Left colon (tissue), 2 donors: ENCODE measurements around the gene ITCH. TPM values are rescaled to one million over a fixed set of nuclear protein-coding genes. Genes with fewer than 3 reads are reported as not detected.
"Not testable (repeated sequence)": the region's sequence is repeated elsewhere in the genome, so short reads cannot be mapped to it uniquely, and the experiment has no call there.

Source experiments
- ATAC-seq: fragments of 200-7000 bp; cut with Tn5 transposase; one replicate; pipeline ENCODE4 v1.9.1; 2020; ENCODE audit warnings: mild to moderate bottlenecking, moderate library complexity
- DNase-seq, 2 donors: peaks; one replicate each; pipeline ENCODE4 v3.0.0-alpha.2; 2020
- intact Hi-C, 2 donors: fragments of 100-400 bp; cut with DNase I in 1 of 2; cut with micrococcal nuclease in 1 of 2; formaldehyde crosslinking; loops; one replicate each; pipeline versions ENCODE4 v1.11.2 to v1.14.0; 2022; cut with DNase I, micrococcal nuclease
- total RNA-seq, 2 donors: library from RNA; stranded (reverse); fragmentation: NEBNext Ultra II Directional; extraction: Animal tissue kit (Norgen Biotek cat#: 25700); gene quantifications; one replicate each; pipeline ENCODE4 v1.2.1, GENCODE V29; 2021
- donor health status: DM: no; HTN: no; CAD: no.
- donor health status: DM: yes; HTN: yes; CAD: no.

The ITCH gene
- total RNA-seq, 2 donors from 2014 or later, result 69.6 to 78.3 TPM

GRCh38 chr20:34515484-34516246 is 152.6 kb downstream of the ITCH start:
- ATAC-seq (peak; percentile 74), DNase-seq (peak; percentile 75 to 79)
- intact Hi-C loops, result no loop called here

GRCh38 chr20:34516247-34517113 is 153.4 kb downstream of the ITCH start, which contains the start of gene DYNLRB1:
Gene DYNLRB1, plus strand, starts transcription at chr20:34516422. Its CDS starts 37 bp downstream, at chr20:34516459.
- ATAC-seq (peak; percentile 90), DNase-seq (peak; percentile 97 to 99)
- intact Hi-C loops, result no loop called here

- ATAC-seq (no peak), DNase-seq (no peak)
- intact Hi-C loops, result no loop called here
Observed at GRCh38 chr20:34517114-34517505, 154.0 kb downstream of the ITCH start.

- ATAC-seq, DNase-seq, intact Hi-C loops: not testable (repeated sequence)
Observed at GRCh38 chr20:34518863-34519262, 155.8 kb downstream of the ITCH start.

- DNase-seq, ATAC-seq, intact Hi-C loops: not testable (repeated sequence)
Observed at GRCh38 chr20:34519841-34520240, 156.8 kb downstream of the ITCH start.

- peak; percentile 60 to 69 for DNase-seq
- ATAC-seq, result peak; percentile 55
- intact Hi-C loops, result no loop called here
Observed at GRCh38 chr20:34522969-34523871, 160.1 kb downstream of the ITCH start.

GRCh38 chr20:34524426-34524825 is 161.4 kb downstream of the ITCH start:
- intact Hi-C loops, result no loop called here
- DNase-seq, result peak in 1 of 2 donors; percentile 12
- no peak for ATAC-seq

GRCh38 chr20:34525342-34525708 is 162.3 kb downstream of the ITCH start:
- intact Hi-C loops, result no loop called here
- no peak for DNase-seq
- no peak for ATAC-seq

GRCh38 chr20:34525709-34526416 is 162.8 kb downstream of the ITCH start:
- ATAC-seq, result peak; percentile 84
- peak; percentile 82 to 91 for DNase-seq
- intact Hi-C loops, result no loop called here

- intact Hi-C loops, result no loop called here
- ATAC-seq (no peak), DNase-seq (peak in 1 of 2 donors; percentile 14)
Observed at GRCh38 chr20:34526466-34526865, 163.4 kb downstream of the ITCH start.

- DNase-seq (peak in 1 of 2 donors; percentile 24), ATAC-seq (no peak)
- intact Hi-C loops, result no loop called here
Observed at GRCh38 chr20:34527016-34527415, 163.9 kb downstream of the ITCH start.

GRCh38 chr20:34528921-34529297 is 165.8 kb downstream of the ITCH start:
- intact Hi-C loops, result no loop called here
- DNase-seq (peak; percentile 24 to 49), ATAC-seq (no peak)

- ATAC-seq, result no peak
- peak in 1 of 2 donors; percentile 12 for DNase-seq
Observed at GRCh38 chr20:34529742-34530141, 166.7 kb downstream of the ITCH start.

GRCh38 chr20:34530342-34530741 is 167.3 kb downstream of the ITCH start:
- ATAC-seq, result no peak
- intact Hi-C loops, result no loop called here
- peak in 1 of 2 donors; percentile 21 for DNase-seq

More at GRCh38 chr20:34529742-34530141, 166.7 kb downstream of the ITCH start:
- intact Hi-C loops, result no loop called here

- DNase-seq (peak in 1 of 2 donors; percentile 14), ATAC-seq (no peak)
- intact Hi-C loops, result no loop called here
Observed at GRCh38 chr20:34531608-34532265, 168.7 kb downstream of the ITCH start.

- intact Hi-C loops, result no loop called here
- ATAC-seq (no peak), DNase-seq (peak in 1 of 2 donors; percentile 4)
Observed at GRCh38 chr20:34532320-34532719, 169.2 kb downstream of the ITCH start.

- ATAC-seq, result no peak
- DNase-seq, result peak in 1 of 2 donors; percentile 3
- intact Hi-C loops, result no loop called here
Observed at GRCh38 chr20:34532756-34533155, 169.7 kb downstream of the ITCH start.
